Hematopoietic multipotent progenitor cell treated with erythropoietin and hydrocortisone succinate and interleukin-3 and kit ligand, for 17 days (in vitro differentiated cells): ENCODE results near the gene KCNIP2.
A peak's percentile ranks its signal among the peaks of the same experiment; 100 is the strongest.

ENCODE experiments used
- DNase-seq: peaks from one replicate; pipeline ENCODE4 v3.0.0-alpha.2; 2015; ENCODE audit warnings: low spot score

Gene KCNIP2

DNA sequence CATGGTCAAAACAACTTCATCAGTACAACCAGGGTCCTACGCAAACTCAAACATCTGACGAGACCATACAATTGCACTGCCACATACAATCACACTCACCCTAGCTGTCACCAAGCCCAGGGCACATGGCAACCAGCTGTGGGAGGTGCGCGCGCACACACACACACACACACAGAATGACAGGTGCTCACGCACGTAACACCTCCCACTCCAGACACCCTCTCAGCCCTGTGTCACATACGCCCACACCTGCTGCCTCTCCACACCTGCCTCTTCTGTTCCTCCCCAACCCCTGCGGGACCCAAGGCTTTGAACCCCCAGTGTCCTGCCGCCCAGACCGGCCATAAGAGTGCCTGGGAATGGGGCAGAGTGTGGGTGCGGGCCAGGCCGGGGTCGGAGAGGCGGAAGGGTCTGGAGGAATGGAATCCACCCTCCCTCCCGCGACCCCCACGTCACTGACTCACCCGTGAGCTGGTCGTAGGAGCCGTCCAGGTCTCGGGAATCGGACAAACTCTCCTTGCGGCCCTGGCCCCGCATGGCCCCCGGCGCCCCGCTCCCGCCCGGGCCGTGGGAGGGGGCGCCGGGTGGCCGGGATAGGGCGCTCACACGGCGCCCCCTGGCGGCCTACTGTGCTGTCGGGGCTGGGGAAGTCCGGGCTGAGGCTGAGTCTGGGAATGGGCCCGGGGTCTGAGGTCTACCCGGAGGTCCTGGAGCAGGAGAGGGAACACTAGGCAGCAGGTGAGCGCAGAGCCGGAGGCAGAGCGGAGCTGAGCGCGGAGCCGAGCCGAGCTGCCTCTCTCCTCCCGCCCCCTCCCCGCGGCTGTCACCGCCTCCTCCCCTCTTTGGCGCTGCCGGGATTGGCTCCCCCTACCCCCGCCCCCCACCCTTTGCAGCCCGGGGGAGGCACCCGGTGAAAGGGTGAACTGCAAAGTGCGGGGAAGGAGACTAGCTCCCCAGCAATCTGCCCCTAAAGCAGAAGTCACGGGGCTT is at the start of gene KCNIP2:
TSS of gene KCNIP2 (minus strand) at position 769 of the 990 bp plus-strand sequence. CDS start at position 537, 232 bp downstream.
- DNase-seq, result peak; percentile 30

DNA sequence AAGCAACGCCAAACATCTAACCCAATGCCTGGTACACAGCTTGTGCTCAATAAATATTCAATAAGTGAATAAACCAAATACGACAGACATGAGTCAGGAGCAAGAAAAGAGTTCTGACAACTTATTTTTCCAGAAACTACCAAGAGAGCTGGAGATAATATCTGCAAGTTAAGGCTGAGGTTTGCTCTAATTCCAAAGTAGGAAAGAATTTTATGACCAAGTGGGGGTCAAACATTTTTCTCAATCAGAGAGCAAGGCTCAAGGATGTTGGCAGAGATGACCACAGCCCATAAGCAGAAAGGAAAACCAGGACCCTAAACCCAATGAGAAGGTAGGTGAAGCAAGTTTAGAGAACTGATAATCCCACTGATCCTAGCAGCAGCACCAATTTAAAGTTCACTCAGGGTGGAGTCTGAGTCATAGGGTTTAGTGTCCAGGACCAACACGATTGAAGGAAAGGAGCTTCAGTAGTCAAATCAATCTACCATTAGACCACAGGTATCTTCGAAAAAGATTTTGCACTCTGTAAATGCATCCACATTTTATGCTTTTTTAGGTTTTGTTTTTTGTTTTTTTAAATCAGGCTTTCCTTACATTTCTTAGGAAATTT is 49.3 kb upstream of the KCNIP2 start:
- no peak for DNase-seq

DNA sequence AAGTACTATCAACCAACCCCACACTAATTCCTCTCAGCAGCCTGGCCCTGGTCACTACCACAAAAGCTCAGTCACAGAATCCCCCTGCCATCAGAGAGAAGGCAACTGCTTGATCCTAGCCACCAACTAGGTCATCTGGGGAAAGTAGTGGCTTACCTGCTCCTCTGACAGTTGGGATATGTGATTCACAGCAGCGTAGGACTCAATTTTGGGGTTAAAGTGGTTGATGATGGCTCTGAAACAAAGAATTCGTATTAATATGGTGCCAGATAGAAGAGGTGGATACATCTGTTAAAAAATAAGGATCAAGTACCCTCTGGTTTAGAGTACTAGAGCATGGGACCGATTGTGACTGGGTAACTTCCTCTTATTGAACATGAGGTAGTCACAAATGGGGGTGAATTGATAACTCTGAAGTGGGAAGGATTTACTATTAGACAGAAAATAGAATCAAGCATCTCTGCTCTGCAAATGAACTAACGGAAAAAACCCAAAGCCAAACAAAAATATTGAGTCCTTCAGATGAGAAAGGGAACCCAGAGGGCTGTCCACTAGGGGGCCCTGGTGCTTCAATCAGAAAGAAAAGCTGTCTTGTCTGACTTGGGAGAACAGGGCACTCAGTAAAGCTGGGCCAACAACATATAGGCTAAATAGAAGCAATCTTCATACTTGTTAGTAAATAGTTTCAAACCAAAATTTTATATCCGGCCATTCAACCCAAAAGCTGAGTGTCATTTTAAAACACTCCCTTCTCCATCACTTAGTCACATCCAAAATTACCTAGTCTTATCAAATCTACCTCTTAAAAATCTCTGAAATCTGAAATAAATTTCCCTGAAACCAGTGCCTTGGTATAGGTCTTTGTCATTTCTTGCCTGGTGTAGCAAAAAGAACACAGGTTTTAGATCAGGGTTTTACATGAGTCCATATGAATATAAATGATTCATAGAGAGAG is 45.9 kb upstream of the KCNIP2 start:
- peak; percentile 80 for DNase-seq

DNA sequence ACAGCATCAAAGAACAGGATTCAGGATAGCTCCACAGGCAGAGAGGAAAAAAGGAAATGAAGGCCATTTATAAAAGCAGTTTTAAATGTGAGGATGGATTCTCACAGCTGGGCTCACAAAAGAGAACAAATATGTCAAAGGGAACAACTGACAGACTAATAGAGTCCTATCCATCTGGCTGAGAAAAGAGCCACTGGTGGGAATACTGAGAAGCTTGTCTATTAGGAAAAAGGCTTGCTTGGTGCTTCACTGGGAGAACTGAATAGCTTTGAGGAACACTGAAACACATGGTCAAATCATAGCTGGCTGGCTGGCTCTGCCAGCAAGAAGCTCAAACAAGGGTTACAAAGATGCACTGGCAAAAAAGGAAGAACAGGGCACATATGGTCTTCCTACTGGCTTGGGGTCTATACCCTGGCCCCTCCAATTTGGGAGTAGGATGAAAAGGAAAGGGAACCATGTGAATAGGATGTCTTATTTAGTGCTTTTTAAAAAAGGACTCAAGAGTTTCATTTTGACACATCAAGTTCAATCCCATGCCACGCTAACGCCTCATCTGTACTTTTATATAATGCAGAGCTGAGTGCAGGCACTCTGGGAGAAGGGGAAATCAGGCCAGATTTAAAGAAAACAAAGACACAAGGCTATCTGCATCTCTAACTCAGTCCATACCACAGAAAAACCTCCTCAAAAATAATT is 44.8 kb upstream of the KCNIP2 start:
- no peak for DNase-seq

DNA sequence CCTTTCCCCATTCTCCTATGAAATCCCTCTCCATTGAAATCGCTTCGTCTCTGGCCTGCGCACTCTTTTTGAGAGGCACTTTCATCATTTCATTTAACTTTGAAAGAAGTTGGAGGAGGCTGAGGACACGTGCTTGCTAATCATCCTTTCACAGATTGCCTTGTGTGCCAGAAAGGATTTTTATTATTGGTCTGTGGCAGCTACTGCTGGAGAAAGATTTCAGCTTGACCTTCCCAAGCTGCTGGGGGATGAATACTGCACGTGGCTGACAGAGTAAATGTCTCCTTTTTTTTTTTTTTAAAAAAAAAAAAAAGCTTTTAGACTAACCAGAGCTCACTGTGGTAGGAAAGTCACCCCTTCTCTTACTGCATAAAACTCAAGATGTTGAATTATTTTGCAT is 44.2 kb upstream of the KCNIP2 start:
- no peak for DNase-seq

DNA sequence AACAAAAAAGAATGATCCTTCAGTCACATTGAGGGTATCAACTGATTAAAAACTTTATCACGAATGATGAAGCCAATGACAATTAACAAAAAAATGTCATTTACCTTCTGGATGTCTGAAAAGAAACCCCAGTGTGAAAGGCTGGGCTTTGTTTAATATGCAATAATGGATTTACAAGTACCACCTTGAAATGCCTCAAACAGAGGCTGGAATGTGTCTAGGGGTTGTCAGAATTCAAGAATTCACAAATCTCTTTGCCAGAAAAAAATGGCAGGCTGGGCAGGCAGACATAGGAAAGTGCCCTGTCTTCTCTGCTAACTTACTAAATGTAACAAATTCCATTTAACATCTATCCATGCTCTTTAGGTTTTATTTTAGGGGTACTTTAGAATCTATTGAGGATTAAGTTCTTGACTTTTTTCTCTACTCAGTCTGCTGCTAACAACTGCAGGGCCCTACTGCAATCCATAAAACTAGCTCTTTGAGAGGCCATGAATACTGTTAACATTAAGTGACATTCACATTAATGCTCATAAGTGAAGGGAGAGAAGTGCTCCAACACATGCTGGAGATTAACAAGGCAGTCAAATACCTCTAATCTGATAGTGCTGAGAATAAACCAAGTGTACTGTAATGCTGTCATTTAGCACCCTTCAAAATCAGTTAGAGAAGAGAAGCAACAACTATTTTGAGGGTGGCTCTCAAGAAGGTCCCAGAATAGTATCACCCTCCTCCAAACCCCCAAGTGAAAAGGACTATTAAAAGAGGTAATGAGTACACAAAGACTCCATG is 43.1 kb upstream of the KCNIP2 start:
- no peak for DNase-seq

DNA sequence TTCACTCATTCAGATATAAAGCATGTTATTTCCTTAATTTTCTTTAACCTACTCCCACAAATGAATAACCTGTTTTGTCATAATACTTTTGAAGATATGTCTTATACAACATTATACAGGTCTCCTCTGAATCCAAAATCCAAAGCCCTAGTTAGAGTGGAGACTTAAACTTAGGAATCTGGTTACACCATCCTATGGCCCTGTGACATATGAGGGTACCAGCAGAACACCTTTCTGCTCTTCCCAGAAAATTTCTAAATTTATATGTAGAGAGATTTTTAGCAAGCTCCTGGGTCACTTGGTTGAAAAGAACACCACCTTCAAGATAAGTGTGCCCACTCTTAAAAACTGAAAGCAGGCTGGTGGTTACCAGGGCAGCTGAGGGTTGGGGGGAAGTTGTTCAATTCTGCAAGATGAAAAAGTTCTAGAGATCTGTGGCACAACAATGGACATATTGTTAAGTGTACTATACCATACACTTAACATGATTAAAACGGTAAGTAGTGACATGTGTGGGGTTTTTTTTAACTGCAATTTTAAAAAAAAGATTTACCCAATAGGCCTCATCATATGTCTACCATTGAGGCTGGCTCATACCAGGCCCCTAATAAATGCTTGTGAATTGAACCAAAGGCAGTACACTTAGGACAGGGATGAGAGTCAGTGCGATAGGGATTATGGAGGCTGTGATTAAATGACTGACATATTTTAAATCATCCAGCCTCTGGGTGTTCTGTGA is 37.6 kb upstream of the KCNIP2 start:
- no peak for DNase-seq

DNA sequence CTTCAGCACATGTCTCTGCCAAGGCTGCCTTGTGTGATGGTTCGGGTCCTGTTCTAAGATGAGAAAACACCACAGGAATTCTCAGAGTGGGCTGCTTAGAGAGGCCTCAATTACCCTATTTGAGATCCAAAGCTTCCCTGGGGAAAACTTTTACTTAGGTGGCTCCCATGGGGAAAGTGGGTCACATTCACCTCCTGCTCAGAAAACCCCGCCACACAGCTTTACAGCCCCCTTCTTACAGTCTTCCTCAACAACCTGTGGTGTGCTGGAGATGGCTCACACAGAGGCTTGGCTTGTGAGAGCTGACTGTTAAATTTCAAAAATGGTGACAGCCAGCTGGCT is 36.6 kb upstream of the KCNIP2 start:
- no peak for DNase-seq

DNA sequence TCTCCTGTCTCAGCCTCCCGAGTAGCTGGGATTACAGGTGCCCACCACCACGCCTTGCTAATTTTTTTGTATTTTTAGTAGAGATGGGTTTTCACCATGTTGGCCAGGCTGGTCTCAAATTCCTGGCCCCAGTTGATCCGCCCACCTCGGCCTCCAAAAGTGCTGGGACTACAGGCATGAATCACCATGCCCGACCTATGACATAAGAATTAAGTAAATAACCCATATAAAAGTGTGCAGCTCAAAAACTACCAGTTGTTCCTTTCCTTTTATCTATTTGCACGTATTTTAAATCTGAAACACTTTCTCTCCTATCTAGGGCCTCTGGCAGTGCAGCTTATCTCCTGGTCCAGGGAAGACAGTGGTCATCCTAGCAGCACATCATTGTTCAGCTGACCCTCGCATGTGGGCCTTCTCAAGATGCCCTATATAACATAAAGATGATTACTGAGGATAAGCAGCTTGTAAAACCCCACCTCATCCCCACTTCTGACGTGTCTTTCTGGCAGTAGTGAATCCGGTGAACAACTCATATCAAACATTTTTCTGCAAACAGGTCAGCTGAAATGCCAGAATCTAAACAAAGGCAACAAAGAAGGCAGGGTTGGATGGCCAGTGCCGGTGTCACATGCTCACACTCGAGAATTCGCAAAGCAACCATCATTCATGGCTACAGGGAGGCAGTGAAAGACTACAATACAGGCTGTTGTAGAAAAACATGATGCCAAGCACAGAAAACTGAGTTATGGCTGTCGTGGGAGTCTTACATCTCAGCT is 36.0 kb upstream of the KCNIP2 start:
- DNase-seq, result no peak

DNA sequence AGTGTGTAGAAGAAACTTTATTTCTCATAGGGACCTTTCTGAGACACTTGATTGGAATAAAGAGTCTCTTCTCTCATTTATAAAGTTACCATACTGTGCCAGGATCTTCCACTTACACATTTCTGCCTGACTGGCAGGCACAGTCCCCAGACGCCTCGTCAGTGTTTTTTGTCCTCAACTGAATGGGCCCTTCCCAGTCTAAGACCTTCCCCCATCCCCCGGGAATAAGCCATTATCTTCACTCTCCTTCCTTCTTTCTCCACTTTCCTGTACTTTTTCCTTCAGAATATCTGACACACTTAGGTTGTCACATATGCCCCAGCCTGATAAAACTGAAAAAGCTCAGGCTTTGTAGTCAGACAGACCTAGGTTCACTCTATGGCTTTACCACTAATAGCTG is 35.3 kb upstream of the KCNIP2 start:
- DNase-seq, result no peak

DNA sequence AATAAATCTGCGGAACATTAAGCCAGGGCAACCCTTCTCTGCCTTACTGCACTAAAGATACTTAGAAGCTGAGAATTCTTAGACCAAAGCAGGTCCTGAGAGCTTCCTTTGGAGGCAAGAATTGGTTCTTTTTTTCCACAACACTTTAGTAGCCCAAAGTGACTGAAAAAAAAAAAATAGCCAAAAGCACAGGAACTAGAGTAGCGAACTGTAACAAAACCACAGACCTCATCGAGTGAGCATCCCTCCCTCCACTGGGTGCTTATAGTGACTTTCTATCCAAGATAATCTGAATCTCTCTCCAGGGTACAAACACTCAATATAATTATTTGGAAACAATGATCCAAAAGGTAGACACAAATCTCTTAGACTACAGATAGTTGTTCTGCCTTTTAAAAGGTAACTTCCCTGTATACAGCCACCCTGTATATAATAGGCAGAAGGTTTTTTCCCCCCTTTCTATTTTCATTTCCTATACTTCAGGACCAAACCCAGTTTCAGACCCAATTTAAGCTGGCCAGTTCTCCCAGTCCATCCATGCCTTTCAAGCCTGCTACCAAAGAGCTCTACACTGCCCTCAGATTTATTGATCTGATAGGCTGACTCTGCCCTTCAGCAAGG is 31.6 kb upstream of the KCNIP2 start:
- no peak for DNase-seq

DNA sequence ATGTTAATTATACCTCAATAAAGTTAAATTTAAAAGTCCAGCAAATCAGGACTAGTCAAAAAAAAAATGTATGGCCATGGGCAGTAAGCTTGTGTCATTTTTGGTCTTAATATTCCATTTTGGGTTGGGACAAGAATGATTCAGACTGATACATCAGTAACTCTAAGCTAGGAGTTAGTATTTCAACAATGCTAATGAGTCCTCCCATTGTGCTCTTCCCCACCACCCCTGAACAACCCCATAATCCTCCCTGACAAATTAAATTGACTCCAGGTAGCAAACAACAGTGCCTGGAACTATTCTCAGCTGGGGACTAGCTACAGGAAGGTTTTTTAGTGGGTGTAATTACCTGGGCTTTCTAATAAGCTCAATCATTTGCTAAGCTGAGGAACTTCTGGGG is 30.7 kb upstream of the KCNIP2 start:
- DNase-seq, result no peak

DNA sequence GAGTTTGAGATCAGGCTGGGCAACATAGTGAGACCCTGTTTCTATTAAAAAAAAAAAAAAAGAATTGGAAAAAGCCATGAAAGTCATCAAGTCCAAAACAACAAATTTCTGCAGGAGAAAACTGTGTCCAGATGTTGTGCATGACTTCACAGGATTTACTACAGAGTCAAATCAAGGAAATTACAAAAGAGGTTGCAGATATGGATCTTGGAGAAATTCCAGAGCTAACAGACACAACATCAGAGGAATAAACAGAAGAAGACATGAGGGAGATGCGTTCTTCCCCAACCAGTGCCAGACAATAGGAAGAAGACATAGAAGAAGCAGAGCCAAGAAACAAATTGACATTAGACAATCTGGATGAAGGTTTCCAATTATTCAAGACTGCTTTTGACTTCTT is 24.3 kb upstream of the KCNIP2 start:
- DNase-seq, result no peak

DNA sequence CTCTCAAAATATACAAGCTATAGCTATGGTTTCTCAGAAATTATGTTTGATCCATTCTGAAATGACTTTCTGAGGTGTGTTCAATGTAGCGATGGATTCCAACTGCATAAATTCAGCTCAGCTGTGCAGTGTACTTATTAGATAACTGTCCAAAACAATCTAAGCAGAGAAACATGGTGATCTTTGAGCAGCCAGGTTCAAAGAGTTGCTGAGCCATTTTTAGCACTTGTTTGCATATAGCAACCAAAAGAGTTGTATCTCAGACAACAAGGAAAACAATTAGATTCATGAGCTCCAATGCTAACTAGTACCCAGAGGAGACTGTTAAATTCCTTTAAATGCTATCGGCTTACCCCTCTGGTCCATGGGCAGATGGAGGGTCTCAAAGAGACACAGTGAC is 15.9 kb upstream of the KCNIP2 start:
- DNase-seq, result no peak

DNA sequence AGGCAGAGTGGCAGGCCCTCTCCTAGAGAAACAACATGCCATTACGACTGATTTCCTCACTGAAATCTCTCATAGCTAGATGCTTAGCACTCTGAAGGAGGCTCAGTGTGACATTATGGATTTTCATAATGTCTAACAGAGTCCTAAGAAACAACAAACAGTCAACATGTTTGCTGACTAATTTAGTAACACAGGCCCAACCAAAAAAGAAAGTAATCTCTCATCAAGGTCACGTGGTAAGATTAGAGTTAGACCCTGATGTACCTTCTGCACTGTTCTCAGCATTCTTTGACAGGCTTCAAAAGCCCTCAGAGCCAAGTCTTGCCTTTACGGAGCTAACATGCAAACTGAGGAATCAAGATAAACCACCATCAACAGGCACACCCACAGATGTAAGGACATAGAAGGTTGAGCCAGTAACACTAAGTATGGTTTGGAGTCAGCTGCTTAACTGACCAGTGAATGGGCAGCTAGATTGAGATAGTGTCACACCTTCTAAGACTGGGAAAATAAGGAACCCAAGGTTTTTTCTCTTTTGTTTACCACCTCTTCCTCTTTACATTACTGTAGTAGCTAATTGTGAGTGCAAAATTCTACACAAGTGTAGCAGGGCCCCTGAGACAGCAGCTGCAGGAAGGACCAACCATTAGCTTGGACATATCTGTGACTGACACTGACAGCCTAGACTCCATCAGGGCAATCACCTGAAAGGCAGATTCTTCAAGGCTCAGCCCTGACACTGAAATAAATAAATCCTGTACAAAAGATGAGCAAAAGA is 15.3 kb upstream of the KCNIP2 start:
- no peak for DNase-seq

DNA sequence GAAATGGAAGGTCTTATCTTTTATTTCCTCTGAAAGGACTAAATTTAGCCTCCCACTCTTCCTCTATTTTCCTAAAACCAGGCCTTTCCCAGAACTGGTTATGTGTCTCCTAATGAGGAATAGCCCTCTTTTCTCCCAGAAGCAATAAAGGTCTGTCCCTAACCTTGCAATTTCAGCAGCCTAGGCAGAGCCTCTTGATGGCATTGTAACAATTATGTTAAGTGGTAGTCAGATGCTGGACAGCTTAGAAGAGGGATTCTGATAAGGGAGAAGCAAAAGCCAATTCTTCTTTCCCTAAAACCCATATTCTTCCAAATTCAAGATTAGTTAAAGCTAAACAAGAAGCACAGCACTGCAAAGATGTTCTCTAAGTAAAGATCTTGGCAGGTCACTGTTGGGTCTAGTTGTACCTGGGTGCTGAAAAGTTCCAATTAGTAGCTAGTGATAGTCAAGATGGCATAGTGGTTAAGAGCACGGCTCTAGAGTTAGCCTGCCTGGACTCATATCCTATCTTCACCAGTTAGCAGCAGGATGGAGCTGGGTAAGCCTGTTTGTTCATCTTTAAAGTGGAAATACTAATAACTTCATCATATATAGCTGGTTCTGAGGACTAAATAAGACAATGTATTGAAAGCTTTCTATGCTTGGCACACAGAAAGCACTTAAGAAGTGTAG is 14.3 kb upstream of the KCNIP2 start:
- no peak for DNase-seq

DNA sequence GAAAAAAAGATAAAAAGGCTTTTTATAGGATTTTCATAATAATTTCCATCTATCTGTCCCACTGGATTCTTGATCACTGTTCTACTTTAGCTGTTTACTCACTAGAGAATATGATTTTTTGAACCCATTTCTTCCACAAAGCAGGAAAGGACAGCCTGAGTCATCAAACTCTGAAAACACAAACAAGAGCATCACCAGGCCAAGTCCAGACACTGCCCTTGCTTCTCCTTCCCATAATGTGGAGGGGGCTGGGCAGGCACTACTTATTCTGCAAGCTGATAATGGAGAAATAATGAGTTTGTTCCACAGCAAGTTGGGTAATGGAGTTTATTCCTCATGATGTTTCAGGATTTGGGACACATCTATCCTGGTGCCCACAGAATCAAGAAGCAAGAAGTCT is 13.0 kb upstream of the KCNIP2 start:
- no peak for DNase-seq
